ENCODE data around the gene DFFB.

DNA sequence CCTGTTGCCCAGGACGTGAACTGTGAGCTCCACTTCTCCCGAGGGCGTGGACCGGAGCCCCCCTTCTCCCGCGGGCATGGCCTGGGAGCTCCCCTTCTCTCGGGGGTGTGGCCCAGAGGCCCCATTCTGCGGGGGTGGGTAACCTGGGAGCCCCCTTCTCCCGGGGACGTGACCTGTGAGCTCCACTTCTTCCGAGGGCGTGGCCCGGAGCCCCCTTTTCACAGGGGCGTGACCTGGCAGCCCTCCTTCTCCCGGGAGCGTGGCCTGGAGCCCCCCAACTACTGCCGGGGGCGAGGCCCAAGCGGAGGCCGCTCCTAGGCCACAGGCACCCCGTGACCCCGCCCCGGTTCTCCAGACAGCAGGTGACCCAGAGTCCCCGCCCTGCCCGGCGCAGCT, 42.5 kb downstream of the DFFB start:
- TF ChIP-seq, protein P1, sequence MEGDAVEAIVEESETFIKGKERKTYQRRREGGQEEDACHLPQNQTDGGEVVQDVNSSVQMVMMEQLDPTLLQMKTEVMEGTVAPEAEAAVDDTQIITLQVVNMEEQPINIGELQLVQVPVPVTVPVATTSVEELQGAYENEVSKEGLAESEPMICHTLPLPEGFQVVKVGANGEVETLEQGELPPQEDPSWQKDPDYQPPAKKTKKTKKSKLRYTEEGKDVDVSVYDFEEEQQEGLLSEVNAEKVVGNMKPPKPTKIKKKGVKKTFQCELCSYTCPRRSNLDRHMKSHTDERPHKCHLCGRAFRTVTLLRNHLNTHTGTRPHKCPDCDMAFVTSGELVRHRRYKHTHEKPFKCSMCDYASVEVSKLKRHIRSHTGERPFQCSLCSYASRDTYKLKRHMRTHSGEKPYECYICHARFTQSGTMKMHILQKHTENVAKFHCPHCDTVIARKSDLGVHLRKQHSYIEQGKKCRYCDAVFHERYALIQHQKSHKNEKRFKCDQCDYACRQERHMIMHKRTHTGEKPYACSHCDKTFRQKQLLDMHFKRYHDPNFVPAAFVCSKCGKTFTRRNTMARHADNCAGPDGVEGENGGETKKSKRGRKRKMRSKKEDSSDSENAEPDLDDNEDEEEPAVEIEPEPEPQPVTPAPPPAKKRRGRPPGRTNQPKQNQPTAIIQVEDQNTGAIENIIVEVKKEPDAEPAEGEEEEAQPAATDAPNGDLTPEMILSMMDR (conservative IDR thresholded peaks at IDR 0.05) = no peak
- TF ChIP-seq ZFX (IDR thresholded peaks at IDR 0.05) = peak; percentile 89

Measured in C4-2B (cell line).